Measurements from ENCODE around the gene DNTT. TPM values are rescaled to one million over a fixed set of nuclear protein-coding genes. Genes with fewer than 3 reads are reported as not detected.

Gene DNTT
- total RNA-seq, 1 donor from 2014 or later = 0.11 TPM

GRCh38 chr10:96379758-96380157, 75.5 kb downstream of the DNTT start:
- H3K27ac Mint-ChIP-seq = no peak overlapping the region
- peaks cover 6% of the 10 kb centered on the region for H3K4me1 Mint-ChIP-seq
- no peak for ATAC-seq (ENCODE audit: low read depth)
- intact Hi-C loops (cut with micrococcal nuclease) = no loop called here
- no peak overlapping the region for H3K4me3 Mint-ChIP-seq
- ChIA-PET CTCF (no interaction called here), POLR2A (no interaction called here)
- no peak for TF ChIP-seq CTCF (IDR thresholded peaks at IDR 0.05)
- no peak for DNase-seq
- no peaks in the 10 kb centered on the region for H3K36me3 Mint-ChIP-seq (ENCODE audit: low read depth)
- H3K9me3 Mint-ChIP-seq = no peaks in the 10 kb centered on the region
- peaks cover 21% of the 10 kb centered on the region for H3K27me3 Mint-ChIP-seq

- H3K27me3 Mint-ChIP-seq = peaks cover 27% of the 10 kb centered on the region
- no peaks in the 10 kb centered on the region for H3K4me1 Mint-ChIP-seq
- no peak overlapping the region for H3K27ac Mint-ChIP-seq
- no peaks in the 10 kb centered on the region for H3K36me3 Mint-ChIP-seq (ENCODE audit: low read depth)
- no peak for ATAC-seq (ENCODE audit: low read depth)
- no peak for TF ChIP-seq CTCF (IDR thresholded peaks at IDR 0.05)
- no peak overlapping the region for H3K4me3 Mint-ChIP-seq
- CTCF ChIA-PET = no interaction called here
- no peak for DNase-seq
- POLR2A ChIA-PET = no interaction called here
- H3K9me3 Mint-ChIP-seq = no peaks in the 10 kb centered on the region
- intact Hi-C loops (cut with micrococcal nuclease) = no loop called here
These were observed 76.6 kb downstream of the DNTT start for GRCh38 chr10:96380821-96381220.

- CTCF ChIA-PET = interaction anchor here (0.7 to 1.3 kb wide), 3 partner anchors 8 to 10 kb away, joined by 3 to 5 read pairs (median 4); no protein-coding TSS in a partner anchor
- DNase-seq = no peak
- Mint-ChIP-seq H3K36me3 (ENCODE audit: low read depth) (no peaks in the 10 kb centered on the region), H3K4me3 (no peak overlapping the region), H3K27me3 (peaks cover 30% of the 10 kb centered on the region), H3K27ac (no peak overlapping the region), H3K9me3 (no peaks in the 10 kb centered on the region), H3K4me1 (no peaks in the 10 kb centered on the region)
- POLR2A ChIA-PET = no interaction called here
- no peak for ATAC-seq (ENCODE audit: low read depth)
- no peak for TF ChIP-seq CTCF (IDR thresholded peaks at IDR 0.05)
- intact Hi-C loops (cut with micrococcal nuclease) = no loop called here
These were observed 80.3 kb downstream of the DNTT start for GRCh38 chr10:96384506-96384905.

GRCh38 chr10:96387161-96387560, 82.9 kb downstream of the DNTT start:
- H3K36me3 Mint-ChIP-seq (ENCODE audit: low read depth) = no peaks in the 10 kb centered on the region
- no peak for TF ChIP-seq CTCF (IDR thresholded peaks at IDR 0.05)
- ChIA-PET POLR2A (no interaction called here), CTCF (interaction anchor here (1.3 to 2.1 kb wide), 2 partner anchors 8 to 12 kb away, joined by 4 to 6 read pairs; no protein-coding TSS in a partner anchor)
- H3K27ac Mint-ChIP-seq = no peak overlapping the region
- ATAC-seq (ENCODE audit: low read depth) (no peak), DNase-seq (no peak)
- no peaks in the 10 kb centered on the region for H3K9me3 Mint-ChIP-seq
- intact Hi-C loops (cut with micrococcal nuclease) = no loop called here
- H3K27me3 Mint-ChIP-seq = peaks cover 25% of the 10 kb centered on the region
- no peak overlapping the region for H3K4me3 Mint-ChIP-seq
- no peaks in the 10 kb centered on the region for H3K4me1 Mint-ChIP-seq

GRCh38 chr10:96387601-96388000, 83.4 kb downstream of the DNTT start:
- H3K4me1 Mint-ChIP-seq = no peaks in the 10 kb centered on the region
- TF ChIP-seq CTCF (IDR thresholded peaks at IDR 0.05) = no peak
- H3K4me3 Mint-ChIP-seq = no peak overlapping the region
- no peaks in the 10 kb centered on the region for H3K36me3 Mint-ChIP-seq (ENCODE audit: low read depth)
- DNase-seq = no peak
- ChIA-PET CTCF (interaction anchor here (2.1 kb wide), 1 partner anchor 8 kb away, joined by 6 read pairs; no protein-coding TSS in a partner anchor), POLR2A (no interaction called here)
- ATAC-seq (ENCODE audit: low read depth) = no peak
- intact Hi-C loops (cut with micrococcal nuclease) = no loop called here
- H3K27me3 Mint-ChIP-seq = peaks cover 24% of the 10 kb centered on the region
- no peaks in the 10 kb centered on the region for H3K9me3 Mint-ChIP-seq
- no peak overlapping the region for H3K27ac Mint-ChIP-seq

Other genes with a start within 250 kb of the DNTT start
- gene ZNF518A, start 174.1 kb upstream of the DNTT start, total RNA-seq = 23.8 and 28.7 TPM in 2 replicates
- gene BLNK, start 32.9 kb upstream of the DNTT start, total RNA-seq = 238 and 267 TPM in 2 replicates
- gene OPALIN, start 54.6 kb downstream of the DNTT start, total RNA-seq = not detected in 2 replicates
- 1.6 and 1.8 TPM in 2 replicates for gene TLL2, start 209.5 kb downstream of the DNTT start, total RNA-seq